Motor neuron (in vitro differentiated cells): ENCODE results near the gene SPINT4. TPM values are rescaled to one million over a fixed set of nuclear protein-coding genes. Genes with fewer than 3 reads are reported as not detected.

ENCODE experiments used
- ATAC-seq, 8 experiments: fragments of 200-7000 bp; cut with Tn5 transposase; replicated peaks in 6 of 8; 2 replicates each; pipeline ENCODE4 v1.8.0; 2021; ENCODE audit warnings: mild to moderate bottlenecking in 8 of 8, moderate library complexity in 8 of 8
- H3K27ac ChIP-seq, 2 donors: fragments of 250-450 bp; sonication (Bioruptor Pico); 2 replicates each; pipeline ENCODE4 v1.9.0; 2021; ENCODE audit warnings: antibody characterized with exemption in 2 of 2, mild to moderate bottlenecking in 2 of 2, moderate library complexity in 1 of 2
- H3K4me1 ChIP-seq, 2 donors: fragments of 250-450 bp; sonication (Bioruptor Pico); replicated peaks in 1 of 2; 2 replicates each; pipeline ENCODE4 v1.6.1; 2021; ENCODE audit warnings: antibody characterized with exemption in 2 of 2, mild to moderate bottlenecking in 2 of 2, moderate library complexity in 1 of 2
- H3K4me3 ChIP-seq, 5 donors: fragments of 250-450 bp; sonication (Bioruptor Pico); 2 replicates each; pipeline ENCODE4 v1.9.0; 2021; ENCODE audit warnings: antibody characterized with exemption in 5 of 5, mild to moderate bottlenecking in 5 of 5, moderate library complexity in 4 of 5
- WGBS, 10 experiments: fragments of 450-650 bp; shearing (Covaris generic); methylation state at CpG; one replicate each; pipeline ENCODE4 v1.0.0; 2022; 5-methylcytosine and 5-hydroxymethylcytosine counted together
- in situ Hi-C, 9 experiments: fragments of 400-800 bp; cut with MboI; loops; one replicate each; pipeline ENCODE4 v1.15.0; 2021; ENCODE audit warnings: low sequenced_read_pairs in 9 of 9, low pct_unique_long_range_greater_than_20kb in 2 of 9; ENCODE audit not compliant: unreplicated experiment in 9 of 9
- total RNA-seq, 8 experiments: library from RNA; unstranded; fragments of 300-600 nt; gene quantifications; 2 replicates each; pipeline versions ENCODE4 v1.2.3 to v1.2.4, GENCODE V29; 2022

Gene SPINT4
- total RNA-seq, 8 experiments from 2014 or later = not detected

- Histone ChIP-seq H3K4me1 (peaks cover 3 to 7% of the 10 kb centered on the region in 2 donors), H3K4me3 (no peak overlapping the region), H3K27ac (no peak overlapping the region)
- peak; percentile 55 to 79 (median 70) for ATAC-seq
- in situ Hi-C loops = loop anchor here in 6 of 9 experiments (10.0 to 25.0 kb wide), 4 partner anchors 209 to 459 kb away; partner anchors contain the start of genes EPPIN (in 2 of the 6), MATN4 (in 2 of the 6), RBPJL (in 2 of the 6) and SYS1 (in 1 of the 6)
- 0 to 100% (median 33%) methylated on average over 1 to 4 of the region's 5 CpGs; no CpG with 5 or more reads in 1 of the 10 experiments for WGBS, 10 experiments
Observed at GRCh38 chr20:45771182-45771759, 49.1 kb downstream of the SPINT4 start.

DNA sequence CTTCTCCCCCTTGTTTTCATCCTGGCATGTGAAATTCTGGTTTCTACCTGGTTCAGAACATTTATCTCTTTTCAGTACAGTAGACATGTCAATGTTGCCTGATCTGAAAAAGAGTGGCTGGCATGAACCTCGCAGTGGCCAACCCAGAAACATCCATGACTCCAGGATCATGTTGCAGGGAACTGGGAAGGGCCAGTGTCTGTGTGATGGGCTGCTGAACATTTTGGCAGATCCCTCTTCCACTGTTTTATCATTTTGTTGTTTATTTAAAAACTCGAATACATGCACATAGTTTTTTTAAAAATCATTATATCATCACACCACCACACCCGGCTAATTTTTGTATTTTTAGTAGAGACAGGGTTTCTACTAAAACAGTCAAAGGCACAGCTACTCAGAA, 50.5 kb downstream of the SPINT4 start:
- Histone ChIP-seq H3K4me1 (peaks cover 3 to 7% of the 10 kb centered on the region in 2 donors), H3K27ac (no peak overlapping the region), H3K4me3 (no peak overlapping the region)
- ATAC-seq = peak in 1 of 8 experiments; percentile 16
- in situ Hi-C loops = loop anchor here in 6 of 9 experiments (10.0 to 25.0 kb wide), 4 partner anchors 210 to 460 kb away; partner anchors contain the start of genes EPPIN (in 2 of the 6), MATN4 (in 2 of the 6), RBPJL (in 2 of the 6) and SYS1 (in 1 of the 6)
- 0 to 88% (median 84%) methylated on average over 1 to 3 of the region's 3 CpGs; no CpG with 5 or more reads in 2 of the 10 experiments for WGBS, 10 experiments

DNA sequence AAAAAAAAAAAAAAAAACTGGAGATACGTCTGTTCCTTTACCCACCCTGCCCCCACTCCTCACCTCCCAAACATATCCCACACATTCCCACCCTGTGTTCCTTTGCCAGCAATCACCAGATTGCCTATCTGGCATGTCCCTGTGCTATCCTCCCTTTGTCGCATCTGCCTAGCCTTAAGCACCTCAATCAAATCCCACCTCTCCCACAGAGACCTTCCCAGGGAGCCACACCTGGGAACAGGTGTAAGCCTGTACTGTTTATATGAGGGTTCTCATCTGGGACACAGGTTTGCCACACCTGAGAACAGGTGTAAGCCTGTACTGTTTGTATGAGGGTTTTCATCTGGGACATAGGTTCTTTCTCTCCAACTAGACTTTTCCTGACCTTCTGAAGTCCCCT, 52.8 kb downstream of the SPINT4 start:
- no peak overlapping the region for H3K4me3 ChIP-seq
- 67 to 86% (median 80%) methylated on average over 1 of the region's 2 CpGs; no CpG with 5 or more reads in 7 of the 10 experiments for WGBS, 10 experiments
- in situ Hi-C loops = loop anchor here in 6 of 9 experiments (10.0 to 25.0 kb wide), 4 partner anchors 213 to 463 kb away; partner anchors contain the start of genes EPPIN (in 2 of the 6), MATN4 (in 2 of the 6), RBPJL (in 2 of the 6) and SYS1 (in 1 of the 6)

GRCh38 chr20:45775411-45775810, 53.3 kb downstream of the SPINT4 start:
- Histone ChIP-seq H3K4me3 (no peak overlapping the region), H3K4me1 (peaks cover 3 to 7% of the 10 kb centered on the region in 2 donors), H3K27ac (no peak overlapping the region)
- 78 to 100% (median 93%) methylated on average over 1 to 5 of the region's 6 CpGs; no CpG with 5 or more reads in 4 of the 10 experiments for WGBS, 10 experiments
- no peak for ATAC-seq
- in situ Hi-C loops = loop anchor here in 2 of 9 experiments (10.0 kb wide), 1 partner anchor 231 kb away; the partner anchor contains the start of gene EPPIN (in 2 of the 2)

More for the DNA sequence above, 52.8 kb downstream of the SPINT4 start:
- peaks cover 3 to 7% of the 10 kb centered on the region in 2 donors for H3K4me1 ChIP-seq
- H3K27ac ChIP-seq = no peak overlapping the region
- ATAC-seq = no peak

Other genes with a start within 250 kb of the SPINT4 start
- gene SPINT3, start 206.7 kb upstream of the SPINT4 start, total RNA-seq = not detected
- not detected for gene WFDC6, start 182.9 kb upstream of the SPINT4 start, total RNA-seq
- 1 to 10 TPM in 1 of 8 experiments, under 1 TPM in 5, not detected in 2; 0.27 to 1.1 (median 0.57) TPM for gene EPPIN, start 174.9 kb upstream of the SPINT4 start, total RNA-seq
- gene WFDC8, start 143.1 kb upstream of the SPINT4 start, total RNA-seq = not detected
- gene WFDC10A, start 92.6 kb upstream of the SPINT4 start, total RNA-seq = not detected
- not detected for gene WFDC9, start 91.1 kb upstream of the SPINT4 start, total RNA-seq
- not detected for gene WFDC11, start 52.1 kb upstream of the SPINT4 start, total RNA-seq
- gene WFDC13, start 20.3 kb upstream of the SPINT4 start, total RNA-seq = not detected
- not detected for gene WFDC10B, start 17.3 kb upstream of the SPINT4 start, total RNA-seq
- 1 to 10 TPM in 4 of 8 experiments, under 1 TPM in 3, not detected in 1; 0.64 to 2.9 (median 1.1) TPM for gene WFDC3, start 69.5 kb downstream of the SPINT4 start, total RNA-seq
- gene DNTTIP1, start 69.6 kb downstream of the SPINT4 start, total RNA-seq = 10 to 100 TPM; 15.1 to 46.3 (median 31.3) TPM
- gene UBE2C, start 90.3 kb downstream of the SPINT4 start, total RNA-seq = 100 to 1,000 TPM in 1 of 8 experiments, 10 to 100 TPM in 2, 1 to 10 TPM in 4, under 1 TPM in 1; 0.87 to 230 (median 9.7) TPM
- gene TNNC2, start 105.0 kb downstream of the SPINT4 start, total RNA-seq = 1 to 10 TPM in 2 of 8 experiments, under 1 TPM in 3, not detected in 3; 0.37 to 1.2 (median 0.47) TPM
- gene SNX21, start 111.5 kb downstream of the SPINT4 start, total RNA-seq = 10 to 100 TPM in 5 of 8 experiments, 1 to 10 TPM in 3; 7.6 to 42.1 (median 15.8) TPM
- 10 to 100 TPM; 25.8 to 46.6 (median 29.6) TPM for gene ACOT8, start 135.0 kb downstream of the SPINT4 start, total RNA-seq
- 1 to 10 TPM; 2.7 to 9.1 (median 7.7) TPM for gene ZSWIM3, start 135.3 kb downstream of the SPINT4 start, total RNA-seq
- 10 to 100 TPM in 2 of 8 experiments, 1 to 10 TPM in 6; 6.6 to 12.3 (median 8.9) TPM for gene ZSWIM1, start 158.9 kb downstream of the SPINT4 start, total RNA-seq
- 1 to 10 TPM; 1.1 to 4.1 (median 2.6) TPM for gene SPATA25, start 165.3 kb downstream of the SPINT4 start, total RNA-seq
- 10 to 100 TPM in 1 of 8 experiments, 1 to 10 TPM in 7; 4.0 to 10.8 (median 5.7) TPM for gene NEURL2, start 168.9 kb downstream of the SPINT4 start, total RNA-seq
- 100 to 1,000 TPM in 3 of 8 experiments, 10 to 100 TPM in 5; 16.0 to 395 (median 55.2) TPM for gene CTSA, start 169.0 kb downstream of the SPINT4 start, total RNA-seq
- 100 to 1,000 TPM in 2 of 8 experiments, 10 to 100 TPM in 6; 30.7 to 638 (median 41.2) TPM for gene PLTP, start 189.8 kb downstream of the SPINT4 start, total RNA-seq
- gene PCIF1, start 212.3 kb downstream of the SPINT4 start, total RNA-seq = 10 to 100 TPM in 7 of 8 experiments, 1 to 10 TPM in 1; 6.7 to 58.9 (median 20.4) TPM
- 10 to 100 TPM in 6 of 8 experiments, 1 to 10 TPM in 2; 7.3 to 21.9 (median 12.1) TPM for gene ZNF335, start 249.9 kb downstream of the SPINT4 start, total RNA-seq